Stimulated activated naive B cell treated with anti-CD40 and anti-IgM and Interleukin-4, amounts not matched to agents 10 μg/mL and 1 μg/mL and 100 μg/mL, for 72 hours (primary cell): ENCODE results near the gene ICAM5.

Experiments used
- ATAC-seq, 2 donors: fragments of 150-1000 bp; cut with Tn5 transposase; replicated peaks; 2 replicates each; pipeline ENCODE4 v1.10.0; 2021; ENCODE audit warnings: moderate library complexity in 1 of 2
- DNase-seq: peaks from one replicate; pipeline ENCODE4 v3.0.0; 2021
- H3K27ac Mint-ChIP-seq: one replicate; pipeline ENCODE4 v1.8.0; 2022; ENCODE audit warnings: mild to moderate bottlenecking, mixed read lengths
- H3K27me3 Mint-ChIP-seq, 2 donors: one replicate each; pipeline ENCODE4 v1.8.0; 2022; ENCODE audit warnings: mixed read lengths in 2 of 2
- H3K36me3 Mint-ChIP-seq, 2 donors: one replicate each; pipeline ENCODE4 v1.8.0; 2022; ENCODE audit warnings: mixed read lengths in 2 of 2, mild to moderate bottlenecking in 1 of 2
- H3K4me1 Mint-ChIP-seq, 2 donors: one replicate each; pipeline ENCODE4 v1.8.0; 2022; ENCODE audit warnings: mixed read lengths in 2 of 2, mild to moderate bottlenecking in 1 of 2
- H3K4me3 Mint-ChIP-seq, 2 donors: one replicate each; pipeline ENCODE4 v1.8.0; 2022; ENCODE audit warnings: mild to moderate bottlenecking in 2 of 2, mixed read lengths in 2 of 2, moderate library complexity in 1 of 2
- H3K9me3 Mint-ChIP-seq, 2 donors: one replicate each; pipeline ENCODE4 v1.8.0; 2022; ENCODE audit warnings: mixed read lengths in 2 of 2, mild to moderate bottlenecking in 1 of 2

The ICAM5 gene

GRCh38 chr19:10291554-10292205 lies 1.9 kb downstream of the ICAM5 start:
- Mint-ChIP-seq H3K4me3 (peak overlapping the region; percentile 71 to 84), H3K27ac (peak overlapping the region; percentile 89), H3K36me3 (peaks cover 7 to 14% of the 10 kb centered on the region in 2 donors), H3K27me3 (peaks cover 64 to 86% of the 10 kb centered on the region in 2 donors), H3K9me3 (peaks cover 0 to 4% of the 10 kb centered on the region in 2 donors), H3K4me1 (peaks cover 51 to 87% of the 10 kb centered on the region in 2 donors)
- no peak for ATAC-seq
- no peak for DNase-seq

DNA sequence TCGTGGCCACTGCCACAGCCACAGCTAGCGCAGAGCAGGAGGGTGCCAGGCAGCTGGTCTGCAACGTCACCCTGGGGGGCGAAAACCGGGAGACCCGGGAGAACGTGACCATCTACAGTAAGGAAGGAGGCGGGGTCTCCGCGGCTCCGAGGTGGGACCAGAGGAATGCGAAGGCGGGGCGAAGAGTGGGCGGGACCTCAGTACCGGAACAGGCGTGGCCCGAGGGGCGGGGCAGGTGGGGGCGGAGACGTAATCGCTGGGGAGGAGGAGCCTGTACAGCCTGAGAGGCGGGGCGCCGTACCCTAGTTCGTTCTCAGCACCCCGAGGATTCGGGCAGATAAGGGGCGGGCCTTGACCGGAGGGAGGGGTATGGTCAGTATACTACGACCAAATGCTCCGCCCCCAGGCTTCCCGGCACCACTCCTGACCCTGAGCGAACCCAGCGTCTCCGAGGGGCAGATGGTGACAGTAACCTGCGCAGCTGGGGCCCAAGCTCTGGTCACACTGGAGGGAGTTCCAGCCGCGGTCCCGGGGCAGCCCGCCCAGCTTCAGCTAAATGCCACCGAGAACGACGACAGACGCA lies 2.5 kb downstream of the ICAM5 start:
- DNase-seq (peak; percentile 53), ATAC-seq (peak; percentile 43 to 47)
- Mint-ChIP-seq H3K36me3 (peaks cover 7 to 14% of the 10 kb centered on the region in 2 donors), H3K27ac (peak overlapping the region; percentile 89), H3K27me3 (peaks cover 66 to 89% of the 10 kb centered on the region in 2 donors), H3K4me1 (peaks cover 46 to 81% of the 10 kb centered on the region in 2 donors), H3K9me3 (peaks cover 0 to 4% of the 10 kb centered on the region in 2 donors), H3K4me3 (peak overlapping the region; percentile 71 to 84)

DNA sequence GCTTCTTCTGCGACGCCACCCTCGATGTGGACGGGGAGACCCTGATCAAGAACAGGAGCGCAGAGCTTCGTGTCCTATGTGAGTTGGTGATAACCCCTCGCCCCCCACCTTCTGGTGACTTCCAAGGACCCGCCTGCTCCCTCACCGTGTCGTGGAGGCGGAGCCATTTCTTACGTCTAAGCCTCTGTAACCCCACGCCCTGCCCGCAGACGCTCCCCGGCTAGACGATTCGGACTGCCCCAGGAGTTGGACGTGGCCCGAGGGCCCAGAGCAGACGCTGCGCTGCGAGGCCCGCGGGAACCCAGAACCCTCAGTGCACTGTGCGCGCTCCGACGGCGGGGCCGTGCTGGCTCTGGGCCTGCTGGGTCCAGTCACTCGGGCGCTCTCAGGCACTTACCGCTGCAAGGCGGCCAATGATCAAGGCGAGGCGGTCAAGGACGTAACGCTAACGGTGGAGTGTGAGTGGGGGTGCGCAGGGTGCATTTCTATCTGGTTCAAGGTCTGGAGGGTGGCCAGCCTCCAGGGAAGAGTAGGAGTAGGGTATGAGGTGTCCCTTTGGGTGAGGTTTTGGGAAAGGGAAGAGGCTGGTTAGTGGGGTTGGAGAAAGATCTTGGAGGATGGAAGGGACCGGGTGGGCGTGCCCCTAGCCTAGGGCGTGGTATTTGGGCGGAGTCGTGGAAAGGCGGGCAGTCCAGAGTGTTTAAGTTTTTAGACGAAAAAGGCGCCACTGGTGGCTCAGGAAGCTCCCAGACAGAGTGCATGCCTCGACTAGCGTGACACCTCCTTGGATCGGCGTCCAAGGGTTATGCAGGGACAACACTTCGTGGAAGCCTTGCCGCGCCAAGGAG lies 3.3 kb downstream of the ICAM5 start:
- Mint-ChIP-seq H3K9me3 (peaks cover 0 to 4% of the 10 kb centered on the region in 2 donors), H3K36me3 (peaks cover 5 to 14% of the 10 kb centered on the region in 2 donors), H3K4me3 (peak overlapping the region; percentile 71 to 84), H3K27ac (peak overlapping the region; percentile 68), H3K27me3 (peaks cover 63 to 84% of the 10 kb centered on the region in 2 donors), H3K4me1 (peaks cover 40 to 74% of the 10 kb centered on the region in 2 donors)
- no peak for ATAC-seq
- DNase-seq = no peak

- H3K4me3 Mint-ChIP-seq = no peak overlapping the region
- peak overlapping the region; percentile 68 for H3K27ac Mint-ChIP-seq
Measured at GRCh38 chr19:10293637-10294367, 4.0 kb downstream of the ICAM5 start.

GRCh38 chr19:10294368-10294697 lies 4.6 kb downstream of the ICAM5 start:
- DNase-seq = no peak
- H3K4me1 Mint-ChIP-seq = peaks cover 33 to 60% of the 10 kb centered on the region in 2 donors
- peak overlapping the region; percentile 46 to 58 for H3K4me3 Mint-ChIP-seq
- peaks cover 54 to 71% of the 10 kb centered on the region in 2 donors for H3K27me3 Mint-ChIP-seq
- no peak overlapping the region for H3K27ac Mint-ChIP-seq
- no peak for ATAC-seq
- peaks cover 5 to 14% of the 10 kb centered on the region in 2 donors for H3K36me3 Mint-ChIP-seq
- H3K9me3 Mint-ChIP-seq = peaks cover 0 to 4% of the 10 kb centered on the region in 2 donors

More at GRCh38 chr19:10293637-10294367, 4.0 kb downstream of the ICAM5 start:
- peaks cover 58 to 76% of the 10 kb centered on the region in 2 donors for H3K27me3 Mint-ChIP-seq
- no peak for ATAC-seq
- H3K36me3 Mint-ChIP-seq = peaks cover 5 to 14% of the 10 kb centered on the region in 2 donors
- H3K9me3 Mint-ChIP-seq = peaks cover 0 to 4% of the 10 kb centered on the region in 2 donors
- H3K4me1 Mint-ChIP-seq = peaks cover 36 to 66% of the 10 kb centered on the region in 2 donors
- DNase-seq = no peak

GRCh38 chr19:10295305-10295846 lies 5.6 kb downstream of the ICAM5 start:
- Mint-ChIP-seq H3K36me3 (peaks cover 5 to 14% of the 10 kb centered on the region in 2 donors), H3K4me3 (peak overlapping the region; percentile 79 to 85), H3K27ac (peak overlapping the region; percentile 92), H3K9me3 (peaks cover 0 to 4% of the 10 kb centered on the region in 2 donors), H3K4me1 (peaks cover 35 to 50% of the 10 kb centered on the region in 2 donors), H3K27me3 (peaks cover 55 to 62% of the 10 kb centered on the region in 2 donors)
- ATAC-seq (peak; percentile 64 to 69), DNase-seq (peak; percentile 53)

DNA sequence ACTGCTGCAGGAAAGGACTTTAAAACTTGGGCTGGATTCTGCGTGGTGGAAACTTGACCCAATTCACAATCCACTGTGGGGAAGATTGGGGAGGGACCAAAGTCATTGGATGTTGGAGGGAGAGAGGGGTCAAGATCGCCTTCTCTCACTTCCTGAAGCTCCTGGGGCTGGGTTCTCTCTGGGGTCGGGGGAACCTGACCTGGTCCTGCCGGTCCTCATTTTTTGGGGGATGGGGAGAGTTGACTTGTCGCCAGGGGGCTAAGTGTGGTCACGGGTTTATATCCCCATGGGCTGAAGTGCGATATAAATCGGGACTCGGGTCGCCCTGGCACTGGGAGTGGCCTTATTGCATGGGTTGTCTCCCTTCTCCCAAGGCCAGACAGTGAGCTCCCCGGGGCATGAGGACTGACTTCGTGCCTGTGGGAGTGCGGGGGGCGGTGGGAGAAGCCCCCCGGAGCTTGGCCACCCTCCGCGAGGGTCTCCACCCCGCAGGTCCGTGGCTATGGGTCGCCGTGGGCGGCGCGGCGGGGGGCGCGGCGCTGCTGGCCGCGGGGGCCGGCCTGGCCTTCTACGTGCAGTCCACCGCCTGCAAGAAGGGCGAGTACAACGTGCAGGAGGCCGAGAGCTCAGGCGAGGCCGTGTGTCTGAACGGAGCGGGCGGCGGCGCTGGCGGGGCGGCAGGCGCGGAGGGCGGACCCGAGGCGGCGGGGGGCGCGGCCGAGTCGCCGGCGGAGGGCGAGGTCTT lies 6.3 kb downstream of the ICAM5 start:
- Mint-ChIP-seq H3K27me3 (peaks cover 50 to 56% of the 10 kb centered on the region in 2 donors), H3K27ac (peak overlapping the region; percentile 92), H3K36me3 (peaks cover 5 to 14% of the 10 kb centered on the region in 2 donors), H3K4me1 (peaks cover 29 to 44% of the 10 kb centered on the region in 2 donors), H3K9me3 (peaks cover 0 to 4% of the 10 kb centered on the region in 2 donors), H3K4me3 (peak overlapping the region; percentile 79 to 85)
- ATAC-seq = no peak
- no peak for DNase-seq

GRCh38 chr19:10299545-10300458 lies 10.1 kb downstream of the ICAM5 start:
- no peak for DNase-seq
- peaks cover 11 to 14% of the 10 kb centered on the region in 2 donors for H3K36me3 Mint-ChIP-seq
- no peaks in the 10 kb centered on the region for H3K9me3 Mint-ChIP-seq
- H3K4me3 Mint-ChIP-seq = no peak overlapping the region
- H3K27me3 Mint-ChIP-seq = peaks cover 22 to 34% of the 10 kb centered on the region in 2 donors
- peaks cover 17 to 27% of the 10 kb centered on the region in 2 donors for H3K4me1 Mint-ChIP-seq
- no peak overlapping the region for H3K27ac Mint-ChIP-seq
- no peak for ATAC-seq

- H3K4me3 Mint-ChIP-seq = peak overlapping the region in 1 of 2 donors; percentile 12
- peaks cover 12 to 27% of the 10 kb centered on the region in 2 donors for H3K4me1 Mint-ChIP-seq
- H3K36me3 Mint-ChIP-seq = peaks cover 25 to 26% of the 10 kb centered on the region in 2 donors
- H3K27ac Mint-ChIP-seq = no peak overlapping the region
- DNase-seq (no peak), ATAC-seq (no peak)
- peaks cover 0 to 16% of the 10 kb centered on the region in 2 donors for H3K27me3 Mint-ChIP-seq
- no peaks in the 10 kb centered on the region for H3K9me3 Mint-ChIP-seq
Measured at GRCh38 chr19:10305139-10305806, 15.5 kb downstream of the ICAM5 start.

DNA sequence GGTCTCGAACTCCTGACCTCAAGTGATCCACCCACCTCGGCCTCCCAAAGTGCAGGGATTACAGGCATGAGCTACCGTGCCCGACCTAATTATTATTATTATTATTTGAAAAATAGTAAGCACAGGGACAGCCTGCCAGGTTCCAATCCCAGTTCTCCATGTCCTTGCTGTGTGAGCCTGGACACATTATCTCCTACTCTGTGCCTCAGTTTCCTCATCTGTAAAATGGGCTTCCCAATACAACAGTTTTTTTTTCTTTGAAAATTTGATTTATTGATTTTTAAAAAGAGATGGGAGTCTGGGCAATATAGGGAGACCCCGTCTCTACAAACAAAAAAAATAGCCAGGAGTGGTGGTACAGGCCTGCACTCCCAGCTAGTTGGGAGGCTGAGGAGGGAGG lies 16.6 kb downstream of the ICAM5 start:
- peaks cover 28 to 31% of the 10 kb centered on the region in 2 donors for H3K36me3 Mint-ChIP-seq
- DNase-seq = no peak
- peaks cover 12 to 27% of the 10 kb centered on the region in 2 donors for H3K4me1 Mint-ChIP-seq
- no peak overlapping the region for H3K27ac Mint-ChIP-seq
- H3K27me3 Mint-ChIP-seq = peaks cover 0 to 13% of the 10 kb centered on the region in 2 donors
- no peaks in the 10 kb centered on the region for H3K9me3 Mint-ChIP-seq
- H3K4me3 Mint-ChIP-seq = no peak overlapping the region
- no peak for ATAC-seq

DNA sequence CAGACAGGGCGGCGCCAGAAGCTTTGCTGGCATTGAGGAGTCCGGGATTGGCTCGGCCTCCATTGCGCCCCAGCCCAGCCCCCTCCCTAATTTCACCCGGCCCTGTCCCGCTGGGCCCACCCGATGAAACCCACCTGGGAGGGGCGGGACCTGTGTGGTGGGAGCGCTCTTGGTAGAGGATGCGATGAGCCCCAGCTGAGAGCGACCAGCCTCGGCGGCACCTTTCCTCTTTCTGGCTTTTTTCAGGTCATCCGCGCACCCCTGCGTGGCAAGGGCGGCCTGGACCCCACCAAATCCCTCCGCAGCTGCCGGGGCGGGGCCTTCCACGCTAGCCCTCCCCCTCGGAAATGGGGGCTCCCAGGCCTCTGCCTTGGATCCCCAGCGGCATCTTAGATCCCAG lies 19.7 kb downstream of the ICAM5 start, which contains the start of gene ZGLP1:
Gene ZGLP1, minus strand, starts transcription at position 393 of the 400 bp plus-strand sequence.
- no peak for DNase-seq
- H3K9me3 Mint-ChIP-seq = no peaks in the 10 kb centered on the region
- H3K4me1 Mint-ChIP-seq = peaks cover 14 to 16% of the 10 kb centered on the region in 2 donors
- H3K4me3 Mint-ChIP-seq = no peak within 1 kb of the TSS
- ATAC-seq = no peak
- H3K27me3 Mint-ChIP-seq = no peaks in the 10 kb centered on the region
- H3K36me3 Mint-ChIP-seq = peaks cover 27 to 33% of the 10 kb centered on the region in 2 donors
- no peak within 1 kb of the TSS for H3K27ac Mint-ChIP-seq
